HG03575 (cell line): ENCODE results near the gene VASN.
"Not testable (repeated sequence)": the region's sequence is repeated elsewhere in the genome, so short reads cannot be mapped to it uniquely, and the experiment has no call there.

ENCODE experiments used
- ATAC-seq: cut with Tn5 transposase; IDR thresholded peaks from one replicate; pipeline ENCODE4 v1.9.1; 2021; ENCODE audit not compliant: unreplicated experiment, insufficient number of reproducible peaks, low FRiP score; ENCODE audit errors: extremely low read depth

The VASN gene

DNA sequence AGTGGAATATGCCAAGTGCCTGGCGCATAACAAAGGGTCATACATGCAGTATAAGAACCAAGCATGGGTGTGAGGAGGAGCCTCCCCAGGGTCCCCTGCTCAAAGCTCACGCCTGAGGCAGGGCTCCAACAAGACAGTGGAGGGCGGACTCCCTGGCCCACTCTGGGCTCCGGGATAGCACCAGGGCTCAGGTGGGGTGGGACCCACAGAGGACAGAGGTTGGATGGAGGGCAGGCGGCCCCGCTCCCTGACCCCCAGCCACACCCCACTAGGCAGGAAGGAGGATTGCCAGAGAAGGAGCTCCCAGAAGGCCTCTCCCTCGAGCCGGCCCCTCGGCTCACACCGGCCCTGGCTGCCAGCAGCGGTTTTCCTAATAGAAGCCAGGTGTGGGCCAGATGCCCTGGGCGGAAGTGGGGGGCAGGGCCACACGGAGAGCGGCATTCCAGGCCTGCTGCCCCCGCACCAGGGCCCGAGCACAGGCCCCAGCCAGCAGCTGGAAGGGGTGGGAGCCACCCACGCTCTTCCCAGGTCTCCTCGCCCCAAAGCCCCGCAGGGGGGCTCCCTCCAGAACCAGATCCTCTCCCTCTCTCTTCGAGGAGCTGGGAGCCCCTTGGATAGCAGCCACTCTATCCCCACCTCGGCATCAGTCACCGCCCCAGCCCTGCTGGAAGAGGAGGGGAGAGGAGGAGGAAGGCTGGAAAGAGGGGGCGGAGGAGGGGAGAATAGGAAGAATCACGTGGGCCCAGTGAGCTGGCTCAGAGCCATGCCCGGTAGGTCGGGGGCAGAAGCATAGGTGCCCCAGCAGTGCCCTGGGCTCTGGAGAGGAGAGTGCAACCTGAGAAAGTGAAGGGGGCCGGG is 21.0 kb downstream of the VASN start:
- no peak for ATAC-seq

DNA sequence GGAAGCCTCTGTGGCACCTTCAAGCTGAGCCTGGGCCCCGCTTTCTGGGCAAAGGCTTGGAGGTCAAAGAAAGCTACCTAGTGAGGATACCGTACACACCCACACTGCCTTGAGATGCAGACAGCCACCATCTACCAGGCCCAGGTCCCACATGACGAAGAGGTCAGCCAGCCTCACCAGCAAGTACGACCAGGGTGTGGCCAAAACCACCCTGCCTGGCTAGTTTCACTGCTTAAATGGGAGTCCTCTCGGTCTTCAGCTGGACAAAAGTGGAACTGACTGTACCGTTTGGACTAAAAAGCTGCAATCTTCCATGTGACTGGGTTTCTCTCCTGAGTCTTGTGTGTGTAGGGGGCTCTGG is 21.6 kb downstream of the VASN start:
- no peak for ATAC-seq

DNA sequence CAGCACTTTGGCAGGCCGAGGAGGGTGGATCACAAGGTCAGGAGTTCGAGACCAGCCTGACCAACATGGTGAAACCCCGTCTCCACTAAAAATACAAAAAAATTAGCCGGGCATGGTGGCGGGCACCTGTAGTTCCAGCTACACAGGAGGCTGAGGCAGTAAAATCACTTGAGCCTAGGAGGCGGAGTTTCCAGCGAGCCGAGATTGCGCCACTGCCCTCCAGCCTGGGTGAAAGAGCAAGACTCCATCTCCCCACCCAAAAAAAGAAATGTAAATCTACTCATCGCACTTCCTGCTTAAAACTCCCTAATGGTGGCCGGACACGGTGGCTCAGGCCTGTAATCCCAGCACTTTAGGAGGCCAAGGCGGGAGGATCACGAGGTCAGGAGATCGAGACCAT is 22.2 kb downstream of the VASN start:
- ATAC-seq: not testable (repeated sequence)

DNA sequence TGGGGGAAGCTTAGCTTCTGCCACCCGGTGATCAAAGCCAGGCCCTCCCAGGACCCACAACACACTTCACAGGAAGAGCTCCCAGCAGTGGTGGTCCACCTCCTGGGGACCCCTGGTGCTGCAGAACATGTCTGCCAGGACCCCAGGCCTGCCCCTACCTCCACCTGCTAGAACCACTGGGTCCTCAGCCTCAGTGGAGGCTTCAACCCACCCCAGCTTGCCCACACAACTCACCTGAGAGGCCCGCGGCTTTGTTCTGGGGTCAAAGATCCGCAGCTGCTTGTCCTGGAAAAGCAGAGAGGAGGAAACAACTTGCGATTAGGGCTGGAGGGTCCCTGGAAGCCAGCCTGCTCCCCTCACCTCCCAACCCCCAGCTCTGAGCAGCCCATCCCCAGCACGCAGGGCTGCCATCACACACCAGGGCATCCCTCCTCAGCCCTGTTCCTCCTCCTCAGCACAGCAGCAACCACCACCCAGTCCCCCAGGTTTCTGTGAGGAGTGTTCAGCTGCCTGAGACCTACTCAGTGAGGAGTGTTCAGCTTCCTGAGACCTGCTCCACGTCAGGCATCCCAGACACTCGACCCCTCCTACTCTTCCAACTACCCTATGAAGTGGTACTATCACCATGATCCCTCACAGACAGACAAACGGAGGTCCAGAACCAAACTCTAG is 23.5 kb downstream of the VASN start:
- ATAC-seq: no peak

DNA sequence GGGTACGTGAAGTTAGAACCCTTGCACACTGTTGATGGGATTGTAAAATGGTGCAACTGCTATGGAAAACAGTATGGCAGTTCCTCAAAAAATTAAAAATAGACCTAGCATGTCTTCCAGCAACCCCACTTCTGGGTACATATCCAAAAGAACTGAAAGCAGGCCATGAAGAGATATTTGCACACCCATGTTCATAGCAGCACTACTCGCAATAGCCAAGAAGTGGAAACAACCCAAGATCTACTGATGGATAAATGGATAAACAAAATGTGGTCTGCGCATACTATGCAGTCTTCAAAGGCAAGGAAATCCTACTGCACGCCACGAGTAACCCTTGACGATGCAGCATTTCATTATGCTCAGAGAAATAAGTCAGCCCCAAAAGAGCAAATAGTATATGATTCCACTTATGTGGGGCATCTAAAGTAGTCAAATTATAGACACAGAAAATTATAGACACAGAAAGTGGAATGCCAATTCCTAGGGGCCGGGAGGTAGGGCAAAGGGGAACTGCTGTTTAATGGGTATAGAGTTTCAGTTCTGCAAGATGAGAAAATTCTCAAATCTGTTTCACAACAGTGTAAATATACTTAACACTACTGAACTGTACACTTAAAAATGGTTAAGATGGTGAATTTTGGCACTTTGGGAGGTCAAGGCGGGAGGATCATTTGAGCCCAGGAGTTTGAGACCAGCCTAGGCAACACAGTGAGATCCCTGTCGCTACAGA is 27.5 kb downstream of the VASN start:
- no peak for ATAC-seq

DNA sequence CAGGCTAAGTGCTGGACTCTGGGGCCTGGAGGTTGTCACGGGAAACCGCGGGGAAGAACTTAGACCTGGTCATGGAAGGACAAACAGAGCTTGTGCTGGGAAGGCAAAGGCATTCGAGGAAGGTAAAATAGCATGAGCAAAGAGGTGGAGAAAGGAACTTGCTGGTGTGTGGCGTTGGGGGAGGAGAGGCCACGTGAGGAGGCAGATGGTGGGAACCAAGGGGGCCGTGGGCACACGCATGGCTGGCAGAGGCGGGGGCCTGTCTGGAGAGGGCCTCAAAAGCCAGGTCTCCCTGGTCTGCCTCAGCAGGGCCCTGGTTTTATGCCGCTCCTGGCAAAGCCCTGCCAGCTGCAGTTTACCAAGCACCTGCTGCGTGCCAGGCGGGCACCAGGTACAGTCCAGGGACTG is 29.4 kb downstream of the VASN start:
- no peak for ATAC-seq

DNA sequence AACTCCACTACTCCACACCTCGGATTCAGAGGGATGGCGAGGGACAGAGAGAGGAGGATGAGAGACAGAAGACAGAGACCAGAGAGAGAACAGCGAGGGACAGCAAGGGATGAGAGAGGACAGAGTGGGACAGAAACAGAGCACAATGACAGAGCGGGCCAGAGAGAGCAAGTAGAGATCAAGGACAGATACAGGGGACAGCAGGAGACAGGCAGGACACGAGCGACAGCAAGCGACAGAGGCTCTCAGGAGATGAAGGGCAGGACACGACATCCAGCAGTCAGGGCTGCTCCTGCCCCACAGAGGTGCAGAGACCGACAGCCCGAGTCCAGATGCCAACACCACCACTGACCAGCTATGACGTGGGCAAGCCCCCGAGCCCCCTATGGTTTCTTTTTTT is 29.9 kb downstream of the VASN start:
- ATAC-seq: no peak

DNA sequence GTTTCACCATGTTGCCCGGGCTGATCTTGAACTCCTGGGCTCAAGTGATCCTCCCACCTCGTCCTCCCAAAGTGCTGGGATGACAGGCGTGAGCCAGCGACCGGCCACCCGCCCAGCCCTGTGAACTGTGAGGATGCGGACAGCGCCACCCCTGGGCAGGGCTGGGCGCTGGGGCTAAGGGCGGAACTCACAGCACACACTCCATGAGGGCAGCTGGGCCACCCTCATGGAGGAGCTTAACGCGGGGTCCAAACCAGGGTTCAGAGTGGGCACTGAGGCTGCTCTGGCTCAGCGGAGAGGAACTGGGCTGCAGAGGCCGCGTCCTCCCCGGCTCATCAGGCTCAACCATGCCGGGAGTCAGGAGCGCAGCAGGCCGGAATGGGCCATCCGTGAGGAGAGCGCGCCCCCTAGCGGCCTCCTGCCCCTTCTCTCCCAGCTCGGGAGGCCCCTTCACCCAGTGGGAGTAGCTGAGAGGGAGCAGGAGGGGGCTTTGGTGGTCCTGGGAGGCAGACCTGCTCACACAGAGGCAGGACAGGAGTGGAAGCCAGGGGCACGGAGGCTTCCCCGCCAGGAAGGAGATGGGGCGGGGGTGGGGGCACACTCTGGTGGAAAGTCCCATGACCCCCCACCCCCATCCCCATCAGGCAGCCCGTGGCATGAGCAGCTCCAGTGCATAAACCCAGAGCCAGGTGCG is 30.9 kb downstream of the VASN start:
- no peak for ATAC-seq

DNA sequence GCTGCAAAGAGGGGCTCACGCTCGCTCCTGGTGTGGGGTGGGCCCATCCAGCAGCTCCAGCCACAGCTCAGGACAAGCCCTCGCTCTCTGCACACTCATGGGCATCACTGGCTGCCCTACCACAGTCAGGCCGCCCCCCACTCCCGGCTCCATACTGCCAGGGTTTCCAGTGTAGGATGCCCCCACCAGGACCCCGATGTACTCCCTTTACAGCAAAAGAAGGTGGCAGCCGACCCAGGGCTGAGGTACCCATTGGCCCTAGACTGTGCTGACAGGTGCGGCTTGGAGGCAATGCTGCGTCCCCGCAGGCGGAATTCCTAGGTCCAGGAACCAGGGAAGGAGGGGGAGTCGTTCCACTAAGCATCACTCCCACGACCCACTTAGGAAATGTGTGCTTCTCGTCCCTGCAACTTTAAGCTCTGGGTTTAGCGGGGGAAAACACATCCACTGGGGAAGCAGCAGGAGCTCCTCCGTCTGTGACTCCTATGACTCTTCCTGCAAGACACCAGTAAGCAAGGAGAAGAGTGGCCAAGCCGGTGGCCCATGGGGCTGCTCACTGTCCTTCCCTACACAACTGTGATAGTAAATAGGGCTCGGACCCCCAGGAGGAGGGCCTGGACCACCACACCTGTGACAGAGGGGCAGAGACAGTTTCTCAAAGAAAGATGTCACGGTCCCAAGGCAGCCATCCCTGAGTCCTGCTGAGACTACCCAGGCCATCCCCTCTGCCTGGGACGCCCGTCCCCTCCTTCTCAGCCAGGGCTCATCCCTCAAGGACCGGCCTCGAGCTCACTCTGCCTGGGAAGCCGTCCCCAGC is 31.7 kb downstream of the VASN start:
- ATAC-seq: no peak

DNA sequence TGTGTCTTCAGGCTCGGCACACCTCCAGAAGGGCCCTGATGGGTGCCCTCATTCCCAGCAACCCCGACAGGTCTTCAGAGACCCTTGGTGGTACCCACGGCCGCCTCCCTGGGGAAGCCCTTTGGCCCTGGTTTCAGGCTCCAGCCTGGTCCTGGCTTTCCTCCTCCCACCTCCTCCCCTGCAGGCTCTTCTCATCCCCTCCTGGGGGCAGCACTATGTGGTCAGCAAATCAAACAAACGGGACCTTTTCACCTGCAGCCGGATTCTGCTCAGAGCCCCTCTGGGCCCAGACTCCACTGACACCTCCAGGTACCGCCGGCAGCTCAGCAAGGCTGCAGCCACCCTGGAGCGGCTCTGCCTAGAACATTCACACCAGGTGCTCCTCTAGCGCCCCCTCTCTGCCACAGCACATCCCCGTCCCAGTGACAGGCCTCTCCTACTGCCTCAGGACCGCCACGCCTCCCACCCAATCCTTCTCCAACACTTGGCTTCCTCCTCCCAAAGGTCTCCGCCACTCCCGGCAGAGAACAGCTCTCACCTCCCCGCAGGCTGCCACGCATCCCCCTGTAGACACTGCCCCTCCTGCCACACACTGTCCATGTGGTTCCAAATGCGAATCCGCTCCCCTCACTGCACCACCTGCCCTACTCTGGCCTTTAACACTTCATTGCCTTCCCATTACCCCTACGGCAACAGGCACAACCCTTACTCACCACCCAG is 32.8 kb downstream of the VASN start:
- ATAC-seq: no peak

DNA sequence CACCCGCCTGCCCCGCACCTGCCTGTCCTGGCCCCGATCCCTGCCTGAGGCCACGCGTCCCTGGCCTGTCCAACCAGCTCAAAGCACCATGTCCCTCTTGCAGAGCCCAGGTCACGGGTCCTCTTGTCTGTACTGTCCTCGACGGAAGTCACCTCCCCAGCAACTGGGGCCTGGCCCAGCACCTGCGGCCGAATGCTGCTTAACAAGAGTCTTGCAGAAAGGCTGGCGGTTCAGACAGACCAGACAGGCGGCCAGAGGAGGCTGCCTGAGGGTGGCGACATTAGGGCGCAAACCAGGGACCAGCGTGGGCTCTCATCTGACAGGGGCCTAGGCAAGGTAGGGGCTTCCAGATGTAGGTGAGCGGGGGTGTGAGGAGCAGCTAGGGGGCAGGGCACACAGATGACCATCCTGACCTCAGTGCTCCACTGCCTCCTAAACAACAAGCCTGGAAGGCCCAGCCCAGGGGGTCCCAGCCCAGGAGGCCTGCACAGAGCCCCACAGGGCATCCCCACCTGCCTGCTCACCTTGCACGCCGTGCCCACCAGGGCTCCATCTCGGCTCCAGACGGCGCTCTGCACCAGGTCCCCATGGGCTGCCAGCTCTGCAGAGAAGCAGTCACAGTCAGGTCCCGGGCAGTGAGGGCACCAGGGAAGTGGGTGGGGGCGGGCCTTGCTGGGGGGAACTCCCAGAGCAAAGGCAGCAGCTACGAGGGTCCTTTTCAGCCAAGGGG is 33.5 kb downstream of the VASN start:
- no peak for ATAC-seq

DNA sequence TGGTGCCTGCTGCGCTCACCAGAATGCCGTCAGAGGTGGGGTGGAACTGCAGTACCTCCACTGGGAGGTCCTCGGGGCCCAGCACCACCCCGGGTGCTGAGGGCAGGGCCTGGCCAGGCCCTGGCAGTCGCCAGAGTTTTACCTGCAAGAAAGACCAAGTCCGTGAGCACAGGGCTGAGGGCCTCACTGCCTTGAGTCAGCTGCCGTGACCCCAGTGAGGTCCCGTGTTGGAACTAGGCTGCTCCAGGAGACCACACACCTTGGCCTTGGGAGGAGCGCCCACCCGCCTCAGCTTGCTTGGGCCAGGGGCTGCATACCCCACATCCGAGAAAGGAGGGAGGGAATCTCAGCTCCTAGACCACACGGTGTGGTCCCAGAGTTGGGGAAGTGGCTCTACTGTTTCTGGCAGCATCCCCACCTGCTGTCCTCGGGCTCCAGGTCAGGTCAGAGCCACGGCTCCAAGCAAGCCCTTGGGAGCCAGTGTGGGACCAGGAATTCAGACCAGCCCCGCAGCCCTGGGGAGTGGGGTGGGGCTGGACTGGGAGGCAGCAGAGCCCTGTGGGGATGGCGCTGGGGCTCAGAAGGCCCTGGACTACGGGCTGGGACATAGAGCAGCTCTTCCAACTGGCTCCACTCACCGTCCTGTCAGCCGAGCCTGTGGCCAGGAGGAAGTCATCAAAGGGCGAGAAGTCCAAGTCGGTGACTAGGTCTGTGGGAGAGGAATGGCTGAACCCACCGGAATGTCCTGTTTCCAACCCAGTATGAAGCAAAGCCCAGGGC is 36.1 kb downstream of the VASN start:
- no peak for ATAC-seq

DNA sequence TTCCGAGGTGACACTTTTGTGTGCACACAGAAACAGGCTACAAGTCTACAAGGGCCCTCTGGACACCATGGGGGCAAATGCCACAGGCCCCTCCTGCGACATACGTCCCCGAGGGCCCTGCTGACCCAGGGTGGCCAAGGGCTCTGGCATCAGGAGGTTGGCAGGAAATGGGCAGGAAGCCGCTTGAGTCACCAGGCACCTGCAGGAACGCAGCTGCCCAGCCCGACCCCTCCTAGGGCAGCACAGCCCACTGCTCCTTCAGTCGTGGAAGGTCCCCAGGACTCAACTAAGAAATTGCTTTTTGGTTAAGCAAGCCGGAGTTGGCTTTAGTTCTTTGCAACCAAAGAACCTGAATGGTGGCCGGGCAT is 36.7 kb downstream of the VASN start:
- ATAC-seq: no peak

DNA sequence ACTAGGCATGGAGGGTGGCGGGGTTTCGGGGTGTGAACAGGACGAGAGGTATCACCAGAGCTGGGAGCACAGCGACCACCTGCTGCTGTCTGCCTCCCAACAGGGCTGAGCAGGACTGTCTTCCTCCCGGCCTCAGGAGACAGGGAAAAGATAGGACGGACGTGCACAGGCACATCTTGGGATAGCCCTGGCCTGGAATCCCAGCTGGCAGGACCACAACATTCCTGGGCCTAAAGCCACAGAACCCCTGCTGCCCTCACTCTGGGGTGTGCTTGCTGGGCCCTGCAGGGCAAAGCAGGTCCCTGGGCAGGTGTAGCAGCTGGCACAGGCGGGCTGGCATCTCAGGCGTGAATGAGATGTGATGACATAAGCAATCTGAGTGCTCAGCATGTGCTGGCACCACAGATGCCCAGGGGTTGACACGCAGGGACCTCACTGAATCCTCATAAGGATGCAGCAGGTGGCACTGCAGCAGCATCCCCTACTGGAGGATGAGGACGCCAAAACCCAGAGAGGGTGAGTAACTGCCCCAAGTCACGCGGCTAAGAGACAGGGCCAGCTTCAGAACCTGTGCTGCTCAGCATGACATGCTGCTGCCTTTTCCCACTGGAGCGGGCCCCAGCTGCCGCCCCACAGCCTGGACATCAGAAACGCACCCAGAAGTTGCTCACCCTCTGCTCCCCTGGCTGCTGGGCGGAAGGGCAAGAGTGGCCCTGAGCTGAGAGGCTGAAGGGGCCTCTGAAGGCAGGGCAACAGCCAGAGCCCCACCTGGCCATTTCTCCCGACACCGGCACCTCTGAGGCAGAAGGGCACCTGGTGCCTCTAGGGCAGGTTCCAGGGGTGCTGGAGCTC is 37.7 kb downstream of the VASN start:
- ATAC-seq: no peak

DNA sequence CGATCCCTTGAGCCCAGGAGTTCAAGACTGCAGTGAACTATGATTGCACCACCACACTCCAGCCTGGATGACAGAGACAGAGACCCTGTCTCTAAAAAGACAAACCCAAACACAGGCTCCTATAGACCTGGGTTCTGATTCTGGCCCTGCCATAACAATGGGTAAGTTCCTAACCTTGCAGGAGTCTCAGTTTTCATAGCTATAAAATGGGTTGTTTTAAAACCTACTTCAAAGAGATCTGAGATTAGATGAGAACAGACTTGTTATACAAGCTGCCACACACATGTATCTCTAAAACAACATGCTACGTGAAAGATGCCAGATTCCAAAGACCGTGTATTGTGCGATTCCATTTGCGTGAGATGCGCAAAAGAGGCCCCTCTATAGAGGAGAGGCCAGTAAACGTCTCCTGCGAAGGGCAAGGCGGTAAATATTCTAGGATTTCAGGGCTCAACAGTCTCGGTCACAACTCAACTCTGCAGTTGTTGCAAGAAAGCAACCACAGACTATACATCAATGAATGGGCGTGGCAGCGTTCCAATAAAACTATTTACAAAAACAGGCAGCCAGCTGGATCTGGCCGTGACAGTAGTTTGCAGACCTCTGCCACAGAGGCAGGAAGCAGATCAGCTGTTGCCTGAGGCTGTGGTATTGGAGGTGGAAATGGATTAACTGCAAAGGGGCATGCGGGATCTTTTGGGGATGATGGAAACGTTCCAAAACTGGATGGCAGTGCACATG is 38.9 kb downstream of the VASN start:
- ATAC-seq: no peak
